Panc1 (cell line): ENCODE data around the gene ACTRT2.

ENCODE experiments used
- POLR2AphosphoS5 ChIP-seq: IDR thresholded peaks from 2 replicates; pipeline ENCODE4 v1.6.1; 2012; ENCODE audit warnings: mild to moderate bottlenecking, low read depth, low read length, moderate library complexity
- SIN3A ChIP-seq: IDR thresholded peaks from 2 replicates; pipeline ENCODE4 v1.6.1; 2012; ENCODE audit warnings: low read depth, mild to moderate bottlenecking, low read length, moderate library complexity, borderline replicate concordance; ENCODE audit not compliant: insufficient read depth
- TF ChIP-seq, protein P1 (sequence below): fragments of 450-650 bp; IDR thresholded peaks from 2 replicates; pipeline ENCODE4 v1.5.1; 2017; ENCODE audit warnings: mild to moderate bottlenecking

DNA sequence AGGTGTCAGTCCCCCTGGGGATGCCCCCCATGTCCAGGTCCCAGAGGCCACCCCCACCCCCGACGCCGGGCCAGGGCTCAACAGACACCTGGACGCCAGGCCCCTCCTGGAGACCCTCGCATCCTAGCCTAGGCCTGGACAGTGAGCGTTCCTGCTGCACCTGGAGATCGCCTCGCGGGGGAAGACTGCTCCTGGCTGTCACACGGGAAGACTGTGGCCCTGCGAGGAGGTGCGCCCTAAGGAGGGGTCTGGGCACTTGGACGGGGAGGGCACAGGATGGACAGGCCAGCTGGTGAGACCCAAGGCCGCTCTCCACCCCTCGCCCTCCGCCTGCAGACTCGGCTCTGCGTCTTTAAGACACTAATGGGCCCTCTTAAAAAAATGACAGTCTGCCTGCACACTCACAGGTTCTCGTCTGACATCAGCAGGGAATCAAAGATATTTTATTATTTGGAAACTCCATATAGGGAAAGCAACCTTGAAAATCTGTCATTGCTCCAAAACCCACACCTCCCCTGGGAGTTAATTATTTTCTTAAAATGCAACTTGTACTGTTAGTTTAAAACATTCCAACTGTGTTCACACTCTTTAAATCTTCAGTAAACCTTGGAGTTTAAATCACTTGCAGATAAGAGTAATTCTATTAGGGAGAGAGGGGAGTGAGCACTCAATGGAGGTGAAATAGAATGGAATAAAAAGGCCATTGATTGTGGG, 45.6 kb upstream of the ACTRT2 start:
- TF ChIP-seq, protein P1, sequence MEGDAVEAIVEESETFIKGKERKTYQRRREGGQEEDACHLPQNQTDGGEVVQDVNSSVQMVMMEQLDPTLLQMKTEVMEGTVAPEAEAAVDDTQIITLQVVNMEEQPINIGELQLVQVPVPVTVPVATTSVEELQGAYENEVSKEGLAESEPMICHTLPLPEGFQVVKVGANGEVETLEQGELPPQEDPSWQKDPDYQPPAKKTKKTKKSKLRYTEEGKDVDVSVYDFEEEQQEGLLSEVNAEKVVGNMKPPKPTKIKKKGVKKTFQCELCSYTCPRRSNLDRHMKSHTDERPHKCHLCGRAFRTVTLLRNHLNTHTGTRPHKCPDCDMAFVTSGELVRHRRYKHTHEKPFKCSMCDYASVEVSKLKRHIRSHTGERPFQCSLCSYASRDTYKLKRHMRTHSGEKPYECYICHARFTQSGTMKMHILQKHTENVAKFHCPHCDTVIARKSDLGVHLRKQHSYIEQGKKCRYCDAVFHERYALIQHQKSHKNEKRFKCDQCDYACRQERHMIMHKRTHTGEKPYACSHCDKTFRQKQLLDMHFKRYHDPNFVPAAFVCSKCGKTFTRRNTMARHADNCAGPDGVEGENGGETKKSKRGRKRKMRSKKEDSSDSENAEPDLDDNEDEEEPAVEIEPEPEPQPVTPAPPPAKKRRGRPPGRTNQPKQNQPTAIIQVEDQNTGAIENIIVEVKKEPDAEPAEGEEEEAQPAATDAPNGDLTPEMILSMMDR = no peak
- TF ChIP-seq POLR2AphosphoS5 (no peak), SIN3A (no peak)
